Measurements from ENCODE around the gene GPHA2.

- no peak for TF ChIP-seq CTCF (IDR thresholded peaks at IDR 0.05; ENCODE audit: low read depth, low read length)
- no peak for TF ChIP-seq EZH2phosphoT487 (IDR thresholded peaks at IDR 0.05; ENCODE audit: low read depth)
Observed at GRCh38 chr11:64924910-64925284, 10.8 kb downstream of the GPHA2 start.
